ENCODE data around the gene ADAD1. TPM values are rescaled to one million over a fixed set of nuclear protein-coding genes. Genes with fewer than 3 reads are reported as not detected.
"Not testable (repeated sequence)": the region's sequence is repeated elsewhere in the genome, so short reads cannot be mapped to it uniquely, and the experiment has no call there.

The ADAD1 gene
- total RNA-seq (2014; rRNA removed; shearing (Covaris generic)) = not detected in 2 replicates

DNA sequence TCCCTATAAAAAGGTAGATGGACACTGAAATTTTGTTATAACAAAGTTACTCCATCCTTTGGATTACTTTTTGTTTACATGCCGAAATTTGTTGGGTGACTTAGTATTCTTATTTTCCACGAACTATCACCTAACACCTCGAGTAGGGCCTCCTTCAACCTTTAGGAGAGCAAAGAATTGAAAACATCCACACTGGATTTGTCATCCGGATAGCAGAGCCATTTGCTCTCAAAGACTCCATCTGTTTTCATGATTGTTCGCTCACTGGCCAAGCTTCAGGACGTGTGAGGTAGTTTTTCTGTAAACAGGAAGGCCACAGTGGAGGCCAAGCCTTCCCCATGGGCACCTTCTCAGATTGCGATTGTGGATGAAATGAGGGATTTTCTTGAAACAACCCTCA, at the start of gene ADAD1:
ADAD1 (plus strand) TSS at position 301 of the 400 bp plus-strand sequence. CDS start 1,059 bp downstream, outside the sequence.
- no peak within 1 kb of the TSS for H3K4me3 ChIP-seq (ENCODE audit: insufficient read depth, low read depth, low read length)
- H3K36me3 ChIP-seq (replicated peaks; ENCODE audit: control insufficient read depth, insufficient read depth, low read length) = no peaks in the 10 kb centered on the region
- no peaks in the 10 kb centered on the region for H3K27me3 ChIP-seq (ENCODE audit: control insufficient read depth, insufficient read depth, low read length)
- DNase-seq = no peak

DNA sequence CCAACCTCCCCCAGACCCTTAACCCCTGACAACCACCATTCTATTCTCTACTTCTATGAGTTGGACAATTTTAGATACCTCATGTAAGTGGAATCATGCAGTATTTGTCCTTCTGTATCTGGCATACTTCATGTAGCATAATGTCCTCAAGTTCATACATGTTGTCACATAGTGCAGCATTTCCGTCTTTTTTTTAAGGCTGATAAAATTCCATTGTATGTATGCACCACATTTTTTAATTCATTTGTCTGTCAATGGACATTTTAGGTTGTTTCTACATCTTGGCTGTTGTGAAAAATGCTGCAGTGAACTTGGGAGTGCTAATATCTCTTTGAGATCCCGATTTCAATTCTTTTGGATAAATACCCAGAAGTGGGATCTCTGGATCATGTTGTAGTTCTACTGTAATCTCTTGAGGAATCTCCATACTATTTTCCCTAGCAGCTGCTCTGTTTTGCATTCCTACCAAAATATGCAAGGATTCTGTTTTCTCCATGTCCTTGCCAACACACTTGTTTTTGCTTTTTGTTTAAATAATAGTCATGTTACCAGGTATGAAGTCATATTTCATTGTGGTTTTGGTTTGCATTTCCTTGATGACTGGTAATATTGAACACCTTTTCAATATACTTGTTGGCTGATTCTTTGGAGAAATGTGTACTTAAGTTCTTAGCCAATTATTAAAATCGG, 48.8 kb upstream of the ADAD1 start:
- DNase-seq = no peak
- no peaks in the 10 kb centered on the region for H3K36me3 ChIP-seq (replicated peaks; ENCODE audit: control insufficient read depth, insufficient read depth, low read length)
- H3K27me3 ChIP-seq (ENCODE audit: control insufficient read depth, insufficient read depth, low read length) = no peaks in the 10 kb centered on the region
- H3K4me3 ChIP-seq (ENCODE audit: insufficient read depth, low read depth, low read length) = no peak overlapping the region

- H3K4me3 ChIP-seq (ENCODE audit: insufficient read depth, low read depth, low read length) = no peak overlapping the region
- H3K27me3 ChIP-seq (ENCODE audit: control insufficient read depth, insufficient read depth, low read length) = no peaks in the 10 kb centered on the region
- no peaks in the 10 kb centered on the region for H3K36me3 ChIP-seq (replicated peaks; ENCODE audit: control insufficient read depth, insufficient read depth, low read length)
- DNase-seq = no peak
These were observed 47.6 kb upstream of the ADAD1 start for GRCh38 chr4:122331195-122331594.

DNA sequence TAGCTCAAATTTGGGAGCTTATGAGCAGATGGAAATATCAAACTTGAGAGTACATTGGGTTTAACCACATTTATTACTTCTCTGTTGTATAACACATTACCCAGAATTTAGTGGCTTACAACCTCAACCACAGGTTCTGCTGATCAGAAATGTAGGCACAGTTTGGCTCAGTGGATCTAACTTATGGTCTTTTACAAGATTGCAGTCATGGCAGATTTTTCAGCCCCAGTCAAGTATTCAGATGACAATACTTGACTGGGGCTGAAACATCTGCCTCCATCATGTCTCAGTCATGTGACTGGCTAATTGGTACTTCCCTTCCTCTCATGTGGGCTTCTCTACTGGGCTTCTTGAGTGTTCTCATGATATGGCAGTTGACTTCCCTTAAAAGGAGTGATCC, 44.0 kb upstream of the ADAD1 start:
- Histone ChIP-seq H3K36me3 (replicated peaks; ENCODE audit: control insufficient read depth, insufficient read depth, low read length) (peaks cover 1% of the 10 kb centered on the region; the same call in 1 of the 2 replicates), H3K27me3 (ENCODE audit: control insufficient read depth, insufficient read depth, low read length) (no peaks in the 10 kb centered on the region), H3K4me3 (ENCODE audit: insufficient read depth, low read depth, low read length) (no peak overlapping the region)
- DNase-seq = no peak

GRCh38 chr4:122341886-122342285, 36.9 kb upstream of the ADAD1 start:
- Histone ChIP-seq H3K27me3 (ENCODE audit: control insufficient read depth, insufficient read depth, low read length) (no peaks in the 10 kb centered on the region), H3K36me3 (replicated peaks; ENCODE audit: control insufficient read depth, insufficient read depth, low read length) (no peaks in the 10 kb centered on the region), H3K4me3 (ENCODE audit: insufficient read depth, low read depth, low read length) (no peak overlapping the region)
- no peak for DNase-seq

DNA sequence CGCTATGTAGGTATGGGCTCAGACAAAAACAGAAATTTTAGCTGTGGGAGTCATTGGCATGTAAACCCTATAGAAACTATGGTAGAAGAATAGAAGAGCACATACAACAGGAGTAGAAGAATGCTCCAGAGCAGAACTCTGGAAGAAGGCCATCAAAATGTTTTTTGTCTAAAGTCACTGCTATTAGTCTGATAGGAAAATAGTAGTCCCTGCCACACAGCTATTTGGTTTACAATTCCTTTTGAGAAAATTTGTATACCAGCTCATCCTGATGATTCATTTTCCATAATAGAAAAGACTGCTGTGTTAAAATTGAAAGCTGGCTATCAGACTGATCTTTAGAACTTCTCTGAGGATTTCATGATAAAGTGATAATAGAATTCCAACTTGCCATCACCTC, 32.8 kb upstream of the ADAD1 start:
- DNase-seq = no peak
- peaks cover 1% of the 10 kb centered on the region; the same call in 1 of the 2 replicates for H3K36me3 ChIP-seq (replicated peaks; ENCODE audit: control insufficient read depth, insufficient read depth, low read length)
- H3K4me3 ChIP-seq (ENCODE audit: insufficient read depth, low read depth, low read length) = no peak overlapping the region
- no peaks in the 10 kb centered on the region for H3K27me3 ChIP-seq (ENCODE audit: control insufficient read depth, insufficient read depth, low read length)

DNA sequence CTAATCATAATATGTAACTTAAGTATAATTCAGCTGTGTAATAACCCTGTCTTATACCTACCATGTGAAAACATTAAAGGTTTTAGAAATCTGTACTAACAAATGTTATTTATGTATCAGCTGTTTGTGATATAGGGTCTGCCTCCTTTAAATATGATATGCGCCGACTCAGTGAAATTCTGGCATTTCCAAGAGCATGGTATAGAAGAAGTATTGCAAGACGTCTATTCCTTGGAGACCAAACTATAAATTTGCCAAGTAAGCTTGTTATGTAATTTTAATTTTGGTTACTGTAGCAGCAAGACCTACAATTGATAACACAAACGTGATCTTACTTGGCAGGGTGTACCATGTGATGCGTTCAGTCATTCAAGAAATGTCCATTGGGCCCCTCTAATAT, 32.3 kb upstream of the ADAD1 start:
- Histone ChIP-seq H3K4me3 (ENCODE audit: insufficient read depth, low read depth, low read length) (no peak overlapping the region), H3K27me3 (ENCODE audit: control insufficient read depth, insufficient read depth, low read length) (no peaks in the 10 kb centered on the region), H3K36me3 (replicated peaks; ENCODE audit: control insufficient read depth, insufficient read depth, low read length) (peaks cover 1% of the 10 kb centered on the region; the same call in 1 of the 2 replicates)
- DNase-seq = no peak

- H3K4me3 ChIP-seq (ENCODE audit: insufficient read depth, low read depth, low read length) = no peak overlapping the region
- peaks cover 2% of the 10 kb centered on the region for H3K36me3 ChIP-seq (replicated peaks; ENCODE audit: control insufficient read depth, insufficient read depth, low read length)
- no peaks in the 10 kb centered on the region for H3K27me3 ChIP-seq (ENCODE audit: control insufficient read depth, insufficient read depth, low read length)
- no peak for DNase-seq
These were observed 22.4 kb upstream of the ADAD1 start for GRCh38 chr4:122356317-122356808.

DNA sequence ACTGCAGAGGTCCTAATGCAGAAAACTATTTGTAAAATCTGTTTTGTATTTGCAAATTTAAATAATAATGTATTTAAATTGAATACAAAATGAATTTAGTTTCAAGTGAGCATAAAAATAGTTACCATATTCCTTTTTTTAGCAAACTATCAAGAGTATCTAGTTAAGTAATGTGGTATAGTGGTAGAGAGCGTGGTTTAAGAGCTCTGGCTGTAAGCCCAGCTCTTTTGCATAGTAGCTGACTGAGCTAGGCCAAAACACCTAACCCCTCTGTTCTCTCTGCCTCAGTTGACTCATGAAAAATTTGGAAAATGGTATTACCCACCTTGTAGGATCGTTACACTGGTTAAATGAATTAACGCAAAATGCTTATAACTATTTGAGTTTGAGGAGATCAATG, 18.1 kb upstream of the ADAD1 start:
- Histone ChIP-seq H3K27me3 (ENCODE audit: control insufficient read depth, insufficient read depth, low read length) (no peaks in the 10 kb centered on the region), H3K4me3 (ENCODE audit: insufficient read depth, low read depth, low read length) (no peak overlapping the region), H3K36me3 (replicated peaks; ENCODE audit: control insufficient read depth, insufficient read depth, low read length) (peaks cover under 1% of the 10 kb centered on the region; the same call in 1 of the 2 replicates)
- no peak for DNase-seq

- Histone ChIP-seq H3K36me3 (replicated peaks; ENCODE audit: control insufficient read depth, insufficient read depth, low read length) (no peaks in the 10 kb centered on the region), H3K4me3 (ENCODE audit: insufficient read depth, low read depth, low read length) (peak overlapping the region; percentile 24), H3K27me3 (ENCODE audit: control insufficient read depth, insufficient read depth, low read length) (no peaks in the 10 kb centered on the region)
- DNase-seq = no peak
These were observed 14.0 kb upstream of the ADAD1 start for GRCh38 chr4:122364700-122365404.

- not testable (repeated sequence) for H3K36me3 ChIP-seq (replicated peaks; ENCODE audit: control insufficient read depth, insufficient read depth, low read length); DNase-seq; H3K27me3 ChIP-seq (ENCODE audit: control insufficient read depth, insufficient read depth, low read length); H3K4me3 ChIP-seq (ENCODE audit: insufficient read depth, low read depth, low read length)
These were observed 10.0 kb upstream of the ADAD1 start for GRCh38 chr4:122368786-122369185.

- no peak overlapping the region for H3K4me3 ChIP-seq (ENCODE audit: insufficient read depth, low read depth, low read length)
- DNase-seq = no peak
- H3K36me3 ChIP-seq (replicated peaks; ENCODE audit: control insufficient read depth, insufficient read depth, low read length) = no peaks in the 10 kb centered on the region
- H3K27me3 ChIP-seq (ENCODE audit: control insufficient read depth, insufficient read depth, low read length) = no peaks in the 10 kb centered on the region
These were observed 1.5 kb upstream of the ADAD1 start for GRCh38 chr4:122377352-122377751.

DNA sequence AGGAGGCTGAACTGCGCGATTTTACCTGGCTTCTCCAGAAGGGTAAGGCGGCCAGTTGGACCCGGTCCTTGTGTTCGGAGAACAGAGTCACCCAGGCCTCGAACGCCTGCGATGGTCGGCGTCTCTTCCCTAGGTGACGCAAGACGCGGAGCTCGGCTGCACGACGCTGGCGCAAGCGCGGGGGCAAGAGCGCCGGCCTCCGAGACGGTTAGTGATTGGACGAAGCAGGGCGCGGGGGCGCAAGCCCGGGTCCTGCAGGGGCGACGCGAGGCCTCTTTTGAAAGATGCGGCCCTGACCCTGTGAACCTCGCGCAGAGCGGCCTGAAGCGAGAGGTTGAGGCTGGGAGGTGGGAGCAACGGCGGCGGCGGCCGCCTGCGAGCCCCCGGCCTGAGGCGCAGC, 428 bp downstream of the ADAD1 start:
- H3K27me3 ChIP-seq (ENCODE audit: control insufficient read depth, insufficient read depth, low read length) = no peaks in the 10 kb centered on the region
- DNase-seq = peak; percentile 12

DNA sequence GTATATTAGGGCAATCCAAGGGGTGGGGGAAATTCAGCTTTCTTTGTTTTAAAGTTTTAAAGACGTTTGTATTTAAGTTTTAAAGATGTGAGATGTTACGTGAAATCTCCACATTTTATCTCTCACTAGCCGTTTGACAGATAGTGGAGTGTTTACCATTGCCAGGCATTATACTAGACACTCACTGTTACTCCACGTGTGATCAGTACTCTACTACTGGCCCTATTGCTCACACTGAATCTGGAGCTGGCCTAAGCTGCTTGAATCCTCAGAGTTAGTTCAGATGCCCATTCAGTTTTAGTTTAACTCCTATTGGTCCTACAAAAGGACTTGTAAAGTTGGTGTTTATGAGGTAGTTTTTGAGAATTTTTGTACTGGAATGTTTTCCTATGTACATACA, 4.5 kb downstream of the ADAD1 start:
- Histone ChIP-seq H3K4me3 (ENCODE audit: insufficient read depth, low read depth, low read length) (no peak overlapping the region), H3K36me3 (replicated peaks; ENCODE audit: control insufficient read depth, insufficient read depth, low read length) (no peaks in the 10 kb centered on the region), H3K27me3 (ENCODE audit: control insufficient read depth, insufficient read depth, low read length) (no peaks in the 10 kb centered on the region)
- DNase-seq = no peak

More for the DNA sequence above, 428 bp downstream of the ADAD1 start:
- Histone ChIP-seq H3K36me3 (replicated peaks; ENCODE audit: control insufficient read depth, insufficient read depth, low read length) (no peaks in the 10 kb centered on the region), H3K4me3 (ENCODE audit: insufficient read depth, low read depth, low read length) (no peak overlapping the region)

DNA sequence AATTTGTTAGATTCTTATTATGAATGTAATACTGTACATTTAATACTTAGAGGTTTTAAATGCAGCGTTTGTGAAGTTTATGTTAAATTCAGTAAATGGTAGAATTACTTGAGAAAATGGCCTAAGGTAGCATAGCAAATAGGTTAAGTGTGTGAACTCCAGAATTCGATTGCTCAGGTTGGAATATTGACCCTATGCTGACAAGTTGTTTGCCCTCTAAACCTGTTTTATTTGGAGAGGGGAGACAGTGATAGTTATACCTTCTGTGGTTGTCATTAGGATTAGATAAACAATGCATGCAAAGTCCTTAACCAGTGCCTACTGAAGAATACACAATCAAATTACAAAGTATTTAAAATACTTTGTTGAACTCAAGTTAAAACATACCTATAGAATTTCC, 5.4 kb downstream of the ADAD1 start:
- Histone ChIP-seq H3K4me3 (ENCODE audit: insufficient read depth, low read depth, low read length) (no peak overlapping the region), H3K27me3 (ENCODE audit: control insufficient read depth, insufficient read depth, low read length) (no peaks in the 10 kb centered on the region)
- DNase-seq = no peak

More for the DNA sequence above, 5.4 kb downstream of the ADAD1 start:
- H3K36me3 ChIP-seq (replicated peaks; ENCODE audit: control insufficient read depth, insufficient read depth, low read length) = no peaks in the 10 kb centered on the region

All from H7 (cell line).